IgD-negative memory B cell (primary cell): Measurements from ENCODE around the gene CACNG8. TPM values are rescaled to one million over a fixed set of nuclear protein-coding genes. Genes with fewer than 3 reads are reported as not detected.
"Not testable (repeated sequence)": the region's sequence is repeated elsewhere in the genome, so short reads cannot be mapped to it uniquely, and the experiment has no call there.

Source experiments
- H3K27ac Mint-ChIP-seq, 3 donors: one replicate each; pipeline ENCODE4 v1.8.0; 2020 to 2022; ENCODE audit warnings: mild to moderate bottlenecking in 3 of 3, mixed read lengths in 3 of 3, moderate library complexity in 1 of 3
- H3K27me3 Mint-ChIP-seq: one replicate; pipeline ENCODE4 v1.8.0; 2021; ENCODE audit warnings: mixed read lengths
- H3K36me3 Mint-ChIP-seq: one replicate; pipeline ENCODE4 v1.8.0; 2020; ENCODE audit warnings: mild to moderate bottlenecking, mixed read lengths
- H3K4me1 Mint-ChIP-seq, 3 donors: one replicate each; pipeline ENCODE4 v1.8.0; 2020 to 2022; ENCODE audit warnings: mixed read lengths in 3 of 3, mild to moderate bottlenecking in 1 of 3
- H3K4me3 Mint-ChIP-seq, 4 donors: one replicate each; pipeline ENCODE4 v1.8.0; 2020 to 2022; ENCODE audit warnings: mild to moderate bottlenecking in 4 of 4, mixed read lengths in 4 of 4, moderate library complexity in 3 of 4
- H3K9me3 Mint-ChIP-seq, 3 donors: one replicate each; pipeline ENCODE4 v1.8.0; 2020 to 2021; ENCODE audit warnings: mixed read lengths in 3 of 3, mild to moderate bottlenecking in 1 of 3
- polyA plus RNA-seq: library from polyadenylated mRNA; unstranded; fragments of 300-500 nt; fragmentation: Illumina TruSeq; gene quantifications from one replicate; pipeline ENCODE4 v1.2.3, GENCODE V29; 2021

Gene CACNG8
- polyA plus RNA-seq: not detected

- Mint-ChIP-seq H3K36me3 (peaks cover 2% of the 10 kb centered on the region), H3K27ac (no peak within 1 kb of the TSS), H3K9me3 (peaks cover 1 to 8% (median 3%) of the 10 kb centered on the region in 3 donors), H3K27me3 (peaks cover 43% of the 10 kb centered on the region), H3K4me3 (peak within 1 kb of the TSS in 1 of 4 donors; percentile 75), H3K4me1 (no peaks in the 10 kb centered on the region)
Measured at GRCh38 chr19:53962887-53963431, at the start of gene CACNG8. Gene CACNG8, plus strand, starts transcription at chr19:53962937.

- no peak overlapping the region for H3K27ac Mint-ChIP-seq
Measured at GRCh38 chr19:53915000-53915399, 47.7 kb upstream of the CACNG8 start.

GRCh38 chr19:53916004-53916403 is 46.7 kb upstream of the CACNG8 start:
- Mint-ChIP-seq H3K4me3 (no peak overlapping the region), H3K9me3 (peaks cover 1 to 11% (median 9%) of the 10 kb centered on the region in 3 donors), H3K27me3 (peaks cover 13% of the 10 kb centered on the region), H3K27ac (no peak overlapping the region), H3K4me1 (peaks cover 0 to 4% (median 3%) of the 10 kb centered on the region in 3 donors), H3K36me3 (peaks cover 2% of the 10 kb centered on the region)

More at GRCh38 chr19:53915000-53915399, 47.7 kb upstream of the CACNG8 start:
- Mint-ChIP-seq H3K36me3 (peaks cover 2% of the 10 kb centered on the region), H3K9me3 (peaks cover 1 to 12% (median 9%) of the 10 kb centered on the region in 3 donors), H3K4me3 (no peak overlapping the region), H3K4me1 (peaks cover 0 to 8% (median 3%) of the 10 kb centered on the region in 3 donors), H3K27me3 (peaks cover 22% of the 10 kb centered on the region)

- Mint-ChIP-seq H3K27me3 (peaks cover 4% of the 10 kb centered on the region), H3K4me1 (peaks cover 0 to 3% (median 0%) of the 10 kb centered on the region in 3 donors), H3K4me3 (no peak overlapping the region), H3K27ac (no peak overlapping the region), H3K9me3 (peaks cover 1 to 9% (median 7%) of the 10 kb centered on the region in 3 donors), H3K36me3 (peaks cover 2% of the 10 kb centered on the region)
Measured at GRCh38 chr19:53917356-53917755, 45.4 kb upstream of the CACNG8 start.

- H3K36me3 Mint-ChIP-seq: peaks cover 3% of the 10 kb centered on the region
- no peak overlapping the region for H3K4me3 Mint-ChIP-seq
- peaks cover 4% of the 10 kb centered on the region for H3K27me3 Mint-ChIP-seq
- H3K4me1 Mint-ChIP-seq: no peaks in the 10 kb centered on the region
- H3K9me3 Mint-ChIP-seq: peaks cover 0 to 7% (median 5%) of the 10 kb centered on the region in 3 donors
- H3K27ac Mint-ChIP-seq: no peak overlapping the region
Measured at GRCh38 chr19:53927739-53928138, 35.0 kb upstream of the CACNG8 start.

GRCh38 chr19:53936029-53936428 is 26.7 kb upstream of the CACNG8 start:
- H3K4me1 Mint-ChIP-seq: no peaks in the 10 kb centered on the region
- H3K9me3 Mint-ChIP-seq: peaks cover 0 to 6% (median 4%) of the 10 kb centered on the region in 3 donors
- peaks cover 4% of the 10 kb centered on the region for H3K27me3 Mint-ChIP-seq
- H3K36me3 Mint-ChIP-seq: peaks cover 1% of the 10 kb centered on the region
- no peak overlapping the region for H3K4me3 Mint-ChIP-seq
- no peak overlapping the region for H3K27ac Mint-ChIP-seq

- Mint-ChIP-seq H3K27ac (no peak overlapping the region), H3K4me1 (no peaks in the 10 kb centered on the region), H3K9me3 (peaks cover 0 to 8% (median 7%) of the 10 kb centered on the region in 3 donors), H3K36me3 (peaks cover 3% of the 10 kb centered on the region), H3K4me3 (no peak overlapping the region), H3K27me3 (peaks cover 14% of the 10 kb centered on the region)
Measured at GRCh38 chr19:53942001-53942786, 20.5 kb upstream of the CACNG8 start.

- Mint-ChIP-seq H3K4me3 (no peak overlapping the region), H3K27me3 (peaks cover 16% of the 10 kb centered on the region), H3K9me3 (peaks cover 0 to 8% (median 7%) of the 10 kb centered on the region in 3 donors), H3K27ac (no peak overlapping the region), H3K36me3 (peaks cover 3% of the 10 kb centered on the region), H3K4me1 (no peaks in the 10 kb centered on the region)
Measured at GRCh38 chr19:53944416-53944815, 18.3 kb upstream of the CACNG8 start.

GRCh38 chr19:53944933-53945332 is 17.8 kb upstream of the CACNG8 start:
- H3K27me3 Mint-ChIP-seq: peaks cover 16% of the 10 kb centered on the region
- H3K4me3 Mint-ChIP-seq: no peak overlapping the region
- peaks cover 0 to 8% (median 7%) of the 10 kb centered on the region in 3 donors for H3K9me3 Mint-ChIP-seq
- peaks cover 3% of the 10 kb centered on the region for H3K36me3 Mint-ChIP-seq
- no peaks in the 10 kb centered on the region for H3K4me1 Mint-ChIP-seq
- H3K27ac Mint-ChIP-seq: no peak overlapping the region

GRCh38 chr19:53945441-53945840 is 17.3 kb upstream of the CACNG8 start:
- H3K27ac Mint-ChIP-seq: no peak overlapping the region
- no peaks in the 10 kb centered on the region for H3K4me1 Mint-ChIP-seq
- peak overlapping the region in 1 of 4 donors; percentile 20 for H3K4me3 Mint-ChIP-seq
- H3K27me3 Mint-ChIP-seq: peaks cover 12% of the 10 kb centered on the region
- H3K9me3 Mint-ChIP-seq: peaks cover 0 to 7% (median 4%) of the 10 kb centered on the region in 3 donors
- H3K36me3 Mint-ChIP-seq: peaks cover 1% of the 10 kb centered on the region

- Mint-ChIP-seq H3K27me3 (peaks cover 12% of the 10 kb centered on the region), H3K27ac (no peak overlapping the region), H3K36me3 (peaks cover 1% of the 10 kb centered on the region), H3K9me3 (peaks cover 0 to 7% (median 2%) of the 10 kb centered on the region in 3 donors), H3K4me1 (no peaks in the 10 kb centered on the region), H3K4me3 (no peak overlapping the region)
Measured at GRCh38 chr19:53945998-53946397, 16.7 kb upstream of the CACNG8 start.

GRCh38 chr19:53947624-53948023 is 15.1 kb upstream of the CACNG8 start:
- H3K36me3 Mint-ChIP-seq: peaks cover 1% of the 10 kb centered on the region
- no peak overlapping the region for H3K27ac Mint-ChIP-seq
- H3K9me3 Mint-ChIP-seq: peaks cover 0 to 11% (median 5%) of the 10 kb centered on the region in 3 donors
- H3K4me3 Mint-ChIP-seq: no peak overlapping the region
- peaks cover 8% of the 10 kb centered on the region for H3K27me3 Mint-ChIP-seq
- no peaks in the 10 kb centered on the region for H3K4me1 Mint-ChIP-seq

GRCh38 chr19:53948611-53949010 is 14.1 kb upstream of the CACNG8 start:
- H3K4me3 Mint-ChIP-seq, H3K27me3 Mint-ChIP-seq, H3K4me1 Mint-ChIP-seq, H3K36me3 Mint-ChIP-seq, H3K27ac Mint-ChIP-seq: not testable (repeated sequence)
- peaks cover 0 to 11% (median 8%) of the 10 kb centered on the region in 3 donors for H3K9me3 Mint-ChIP-seq

- H3K36me3 Mint-ChIP-seq: no peaks in the 10 kb centered on the region
- peak overlapping the region in 1 of 3 donors; percentile 2 for H3K27ac Mint-ChIP-seq
- peaks cover 10% of the 10 kb centered on the region for H3K27me3 Mint-ChIP-seq
- H3K4me3 Mint-ChIP-seq: no peak overlapping the region
- H3K4me1 Mint-ChIP-seq: no peaks in the 10 kb centered on the region
- H3K9me3 Mint-ChIP-seq: peaks cover 3 to 8% (median 3%) of the 10 kb centered on the region in 3 donors
Measured at GRCh38 chr19:53951436-53951835, 11.3 kb upstream of the CACNG8 start.

GRCh38 chr19:53951947-53952346 is 10.8 kb upstream of the CACNG8 start:
- Mint-ChIP-seq H3K36me3 (no peaks in the 10 kb centered on the region), H3K27ac (peak overlapping the region in 1 of 3 donors; percentile 2), H3K4me1 (no peaks in the 10 kb centered on the region), H3K27me3 (peaks cover 13% of the 10 kb centered on the region), H3K4me3 (peak overlapping the region in 1 of 4 donors; percentile 8), H3K9me3 (peaks cover 3 to 8% (median 3%) of the 10 kb centered on the region in 3 donors)
